Ishikawa (cell line): ENCODE results near the gene CALR.

Source experiments
- CEBPB ChIP-seq: IDR thresholded peaks from 2 replicates; pipeline ENCODE4 v1.6.1; 2012
- CREB1 ChIP-seq: IDR thresholded peaks from 2 replicates; pipeline ENCODE4 v1.6.1; 2012; ENCODE audit warnings: low read depth
- EGR1 ChIP-seq: IDR thresholded peaks from 2 replicates; pipeline ENCODE4 v1.6.1; 2012
- EP300 ChIP-seq: IDR thresholded peaks from 2 replicates; pipeline ENCODE4 v1.6.1; 2012; ENCODE audit warnings: borderline replicate concordance
- FOXM1 ChIP-seq: IDR thresholded peaks from 2 replicates; pipeline ENCODE4 v1.6.1; 2012; ENCODE audit warnings: low read depth, borderline replicate concordance
- RAD21 ChIP-seq: IDR thresholded peaks from 2 replicates; pipeline ENCODE4 v1.6.1; 2012; ENCODE audit warnings: low read depth
- TAF1 ChIP-seq: IDR thresholded peaks from 2 replicates; pipeline ENCODE4 v1.6.1; 2012; ENCODE audit warnings: low read depth, mild to moderate bottlenecking
- TEAD4 ChIP-seq: IDR thresholded peaks from 2 replicates; pipeline ENCODE4 v1.6.1; 2012
- YY1 ChIP-seq: IDR thresholded peaks from 2 replicates; pipeline ENCODE4 v1.6.1; 2012; ENCODE audit warnings: low read depth
- ZBTB7A ChIP-seq: IDR thresholded peaks from 2 replicates; pipeline ENCODE4 v1.6.1; 2012; ENCODE audit warnings: low read depth
- TF ChIP-seq, protein P1 (sequence below): IDR thresholded peaks from 2 replicates; pipeline ENCODE4 v1.6.1; 2012; ENCODE audit warnings: low read depth, mild to moderate bottlenecking
- TF ChIP-seq, protein P2 (sequence below): IDR thresholded peaks from 2 replicates; pipeline ENCODE4 v1.6.1; 2012
- TF ChIP-seq, protein P3 (sequence below): IDR thresholded peaks from 2 replicates; pipeline ENCODE4 v1.6.1; 2012

DNA sequence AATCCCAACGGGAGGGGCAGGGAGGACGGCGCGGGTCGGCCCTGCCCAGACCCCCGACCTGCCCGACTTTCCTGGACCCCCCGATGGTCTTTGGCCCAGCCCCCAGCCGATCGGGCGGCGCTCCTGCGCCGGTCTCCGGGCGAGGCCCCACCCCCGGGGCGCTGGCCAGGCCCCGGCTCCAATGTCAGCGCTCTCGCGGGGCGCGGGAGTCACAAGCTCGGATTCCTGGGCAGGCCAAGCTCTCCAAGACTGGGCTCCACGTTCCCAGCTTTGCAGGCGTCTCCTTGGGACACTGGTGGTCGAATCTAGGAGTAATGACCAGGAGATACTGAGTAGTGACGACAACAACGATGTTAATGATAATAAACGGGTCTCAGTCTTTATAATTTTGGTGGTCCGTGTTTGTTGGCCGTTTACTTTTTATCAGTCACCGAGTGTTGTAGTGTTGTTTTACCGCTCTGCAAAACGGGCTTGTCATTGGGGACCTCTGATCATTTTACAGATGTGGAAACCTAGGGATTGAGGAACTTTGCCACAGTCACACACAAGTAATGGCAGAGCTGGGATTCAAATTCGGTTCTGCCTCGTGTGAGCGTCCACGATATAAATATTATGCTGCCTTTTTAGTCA is 7.8 kb downstream of the CALR start:
- TF ChIP-seq, protein P1, sequence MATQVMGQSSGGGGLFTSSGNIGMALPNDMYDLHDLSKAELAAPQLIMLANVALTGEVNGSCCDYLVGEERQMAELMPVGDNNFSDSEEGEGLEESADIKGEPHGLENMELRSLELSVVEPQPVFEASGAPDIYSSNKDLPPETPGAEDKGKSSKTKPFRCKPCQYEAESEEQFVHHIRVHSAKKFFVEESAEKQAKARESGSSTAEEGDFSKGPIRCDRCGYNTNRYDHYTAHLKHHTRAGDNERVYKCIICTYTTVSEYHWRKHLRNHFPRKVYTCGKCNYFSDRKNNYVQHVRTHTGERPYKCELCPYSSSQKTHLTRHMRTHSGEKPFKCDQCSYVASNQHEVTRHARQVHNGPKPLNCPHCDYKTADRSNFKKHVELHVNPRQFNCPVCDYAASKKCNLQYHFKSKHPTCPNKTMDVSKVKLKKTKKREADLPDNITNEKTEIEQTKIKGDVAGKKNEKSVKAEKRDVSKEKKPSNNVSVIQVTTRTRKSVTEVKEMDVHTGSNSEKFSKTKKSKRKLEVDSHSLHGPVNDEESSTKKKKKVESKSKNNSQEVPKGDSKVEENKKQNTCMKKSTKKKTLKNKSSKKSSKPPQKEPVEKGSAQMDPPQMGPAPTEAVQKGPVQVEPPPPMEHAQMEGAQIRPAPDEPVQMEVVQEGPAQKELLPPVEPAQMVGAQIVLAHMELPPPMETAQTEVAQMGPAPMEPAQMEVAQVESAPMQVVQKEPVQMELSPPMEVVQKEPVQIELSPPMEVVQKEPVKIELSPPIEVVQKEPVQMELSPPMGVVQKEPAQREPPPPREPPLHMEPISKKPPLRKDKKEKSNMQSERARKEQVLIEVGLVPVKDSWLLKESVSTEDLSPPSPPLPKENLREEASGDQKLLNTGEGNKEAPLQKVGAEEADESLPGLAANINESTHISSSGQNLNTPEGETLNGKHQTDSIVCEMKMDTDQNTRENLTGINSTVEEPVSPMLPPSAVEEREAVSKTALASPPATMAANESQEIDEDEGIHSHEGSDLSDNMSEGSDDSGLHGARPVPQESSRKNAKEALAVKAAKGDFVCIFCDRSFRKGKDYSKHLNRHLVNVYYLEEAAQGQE, result no peak
- TF ChIP-seq RAD21, result no peak
- TF ChIP-seq TAF1, result peak; percentile 38; the same call in 1 of the 2 replicates
- TF ChIP-seq EP300, result no peak
- TF ChIP-seq, protein P2, sequence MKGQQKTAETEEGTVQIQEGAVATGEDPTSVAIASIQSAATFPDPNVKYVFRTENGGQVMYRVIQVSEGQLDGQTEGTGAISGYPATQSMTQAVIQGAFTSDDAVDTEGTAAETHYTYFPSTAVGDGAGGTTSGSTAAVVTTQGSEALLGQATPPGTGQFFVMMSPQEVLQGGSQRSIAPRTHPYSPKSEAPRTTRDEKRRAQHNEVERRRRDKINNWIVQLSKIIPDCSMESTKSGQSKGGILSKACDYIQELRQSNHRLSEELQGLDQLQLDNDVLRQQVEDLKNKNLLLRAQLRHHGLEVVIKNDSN, result no peak
- TF ChIP-seq, protein P3, sequence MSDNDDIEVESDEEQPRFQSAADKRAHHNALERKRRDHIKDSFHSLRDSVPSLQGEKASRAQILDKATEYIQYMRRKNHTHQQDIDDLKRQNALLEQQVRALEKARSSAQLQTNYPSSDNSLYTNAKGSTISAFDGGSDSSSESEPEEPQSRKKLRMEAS, result no peak
- TF ChIP-seq ZBTB7A, result peak; percentile 77; the same call in 1 of the 2 replicates
- TF ChIP-seq CREB1, result no peak
- no peak for TF ChIP-seq CEBPB
- no peak for TF ChIP-seq EGR1
- no peak for TF ChIP-seq FOXM1
- TF ChIP-seq YY1, result no peak
- no peak for TF ChIP-seq TEAD4
